C4-2B (cell line): ENCODE results near the gene GPR107.

Experiments
- H3K27ac ChIP-seq: fragments of 450-650 bp; 2 replicates; pipeline ENCODE4 v1.5.1; 2017
- ZFX ChIP-seq: fragments of 450-650 bp; IDR thresholded peaks from 2 replicates; pipeline ENCODE4 v1.6.1; 2017
- TF ChIP-seq, protein P1 (sequence below): fragments of 450-650 bp; conservative IDR thresholded peaks from 2 replicates; pipeline ENCODE4 v1.5.1; 2017; ENCODE audit warnings: mild to moderate bottlenecking

GPR107 gene

GRCh38 chr9:130173666-130173983, 119.9 kb downstream of the GPR107 start:
- peak overlapping the region; percentile 72 for H3K27ac ChIP-seq
- TF ChIP-seq, protein P1, sequence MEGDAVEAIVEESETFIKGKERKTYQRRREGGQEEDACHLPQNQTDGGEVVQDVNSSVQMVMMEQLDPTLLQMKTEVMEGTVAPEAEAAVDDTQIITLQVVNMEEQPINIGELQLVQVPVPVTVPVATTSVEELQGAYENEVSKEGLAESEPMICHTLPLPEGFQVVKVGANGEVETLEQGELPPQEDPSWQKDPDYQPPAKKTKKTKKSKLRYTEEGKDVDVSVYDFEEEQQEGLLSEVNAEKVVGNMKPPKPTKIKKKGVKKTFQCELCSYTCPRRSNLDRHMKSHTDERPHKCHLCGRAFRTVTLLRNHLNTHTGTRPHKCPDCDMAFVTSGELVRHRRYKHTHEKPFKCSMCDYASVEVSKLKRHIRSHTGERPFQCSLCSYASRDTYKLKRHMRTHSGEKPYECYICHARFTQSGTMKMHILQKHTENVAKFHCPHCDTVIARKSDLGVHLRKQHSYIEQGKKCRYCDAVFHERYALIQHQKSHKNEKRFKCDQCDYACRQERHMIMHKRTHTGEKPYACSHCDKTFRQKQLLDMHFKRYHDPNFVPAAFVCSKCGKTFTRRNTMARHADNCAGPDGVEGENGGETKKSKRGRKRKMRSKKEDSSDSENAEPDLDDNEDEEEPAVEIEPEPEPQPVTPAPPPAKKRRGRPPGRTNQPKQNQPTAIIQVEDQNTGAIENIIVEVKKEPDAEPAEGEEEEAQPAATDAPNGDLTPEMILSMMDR, result no peak
- no peak for TF ChIP-seq ZFX

DNA sequence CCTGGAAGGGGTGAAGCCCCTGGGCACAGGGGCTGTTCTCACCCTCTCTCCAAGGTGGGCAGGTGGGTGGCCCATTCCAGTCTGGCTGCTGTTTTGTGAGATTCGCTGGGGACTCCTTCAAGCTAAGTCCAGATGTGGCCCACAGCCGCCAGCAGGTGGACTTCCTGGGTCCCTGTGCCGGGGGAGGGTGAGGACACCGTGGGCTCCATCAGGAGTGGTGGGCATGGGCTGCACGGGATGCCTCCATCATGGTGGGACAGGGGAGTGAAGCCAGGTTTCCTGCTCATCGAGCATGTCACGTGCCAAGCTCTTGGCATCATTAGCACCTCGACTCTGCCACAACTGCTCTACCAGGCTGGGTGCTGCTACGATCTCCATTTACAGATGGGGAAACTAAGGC, 120.3 kb downstream of the GPR107 start:
- H3K27ac ChIP-seq, result no peak overlapping the region
- TF ChIP-seq, protein P1, result no peak
- TF ChIP-seq ZFX, result no peak

- H3K27ac ChIP-seq, result no peak overlapping the region
- no peak for TF ChIP-seq ZFX
- TF ChIP-seq, protein P1, result no peak
These were observed 121.2 kb downstream of the GPR107 start for GRCh38 chr9:130174920-130175321.

GRCh38 chr9:130175355-130175754, 121.6 kb downstream of the GPR107 start:
- no peak overlapping the region for H3K27ac ChIP-seq
- no peak for TF ChIP-seq ZFX
- TF ChIP-seq, protein P1, result no peak

- H3K27ac ChIP-seq, result no peak overlapping the region
- TF ChIP-seq, protein P1, result no peak
- TF ChIP-seq ZFX, result no peak
These were observed 123.1 kb downstream of the GPR107 start for GRCh38 chr9:130176760-130177159.

- no peak overlapping the region for H3K27ac ChIP-seq
- TF ChIP-seq, protein P1, result no peak
- no peak for TF ChIP-seq ZFX
These were observed 124.4 kb downstream of the GPR107 start for GRCh38 chr9:130177898-130178805.

DNA sequence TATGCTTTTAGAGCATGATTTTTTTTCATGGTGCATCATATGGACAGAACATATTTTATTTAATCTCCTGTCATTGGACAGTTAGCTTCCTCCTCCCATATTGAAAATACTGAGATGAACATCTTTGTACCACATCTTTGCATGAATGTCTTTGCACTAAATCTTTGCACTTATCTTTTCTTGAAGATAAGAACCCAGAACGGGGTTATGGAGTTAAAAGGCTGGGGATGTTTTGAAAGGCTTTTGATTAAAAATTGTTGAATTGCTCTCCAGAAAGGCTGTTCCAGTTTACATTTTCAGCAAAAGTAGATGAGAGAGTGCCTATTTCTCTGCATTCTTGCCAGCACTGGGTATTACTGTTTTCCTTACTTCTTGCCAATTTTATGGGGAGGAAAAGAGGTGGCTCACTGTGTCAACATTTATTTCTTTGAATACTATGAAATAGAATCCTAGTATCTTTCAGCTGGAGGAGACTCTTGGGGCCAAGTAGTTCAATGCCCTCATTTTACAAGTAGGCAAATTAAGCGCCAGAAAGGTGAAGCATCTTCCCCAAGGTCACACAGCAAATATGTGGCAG, 125.7 kb downstream of the GPR107 start:
- no peak overlapping the region for H3K27ac ChIP-seq
- TF ChIP-seq ZFX, result no peak
- TF ChIP-seq, protein P1, result no peak
